HCT116 (cell line): Measurements from ENCODE around the gene APBB1IP. TPM values are rescaled to one million over a fixed set of nuclear protein-coding genes. Genes with fewer than 3 reads are reported as not detected.

Source experiments
- ATAC-seq: fragments of 200-7000 bp; cut with Tn5 transposase; 2 replicates; pipeline ENCODE4 v1.9.1; 2020; ENCODE audit warnings: mild to moderate bottlenecking, moderate library complexity
- BruUV-seq: library from RNA; stranded (reverse); fragments of 400-500 nt; replicated peaks from 2 replicates; lab custom pipeline; 2021; lab: Mats Ljungman, UMichigan
- CTCF ChIA-PET: fragments of 300-600 bp; sonication (Branson Sonifier 250); formaldehyde crosslinking; loops from one replicate; lab custom pipeline; 2021; ENCODE audit warnings: antibody characterized with exemption; lab: Charles Lee
- POLR2A ChIA-PET: fragments of 300-600, 350-600 bp; sonication (Branson Sonifier 250); formaldehyde crosslinking; loops from one replicate; lab custom pipeline; 2021; ENCODE audit warnings: antibody characterized with exemption; lab: Charles Lee
- RAD21 ChIA-PET, 2 experiments: fragments of 300-600 bp; sonication (Branson Sonifier 250); formaldehyde crosslinking; loops; one replicate each; lab custom pipeline; 2023; ENCODE audit warnings: low total read pairs in 2 of 2; ENCODE audit not compliant: uncharacterized antibody in 2 of 2, unreplicated experiment in 2 of 2, low non-redundant PET in 1 of 2; lab: Charles Lee
- DNase-seq: peaks from one replicate; pipeline ENCODE4 v3.0.0-alpha.2; 2010; ENCODE audit warnings: low read depth, low spot score
- H2AFZ ChIP-seq: fragments of 200-600 bp; shearing (Covaris generic), sonication (generic); 2 replicates; pipeline ENCODE4 v1.6.1; 2017; ENCODE audit warnings: low read depth, mixed run types, mixed read lengths, antibody characterized with exemption, low read length; ENCODE audit not compliant: poor library complexity, severe bottlenecking
- H3K27ac ChIP-seq: 2 replicates; pipeline ENCODE4 v1.5.1; 2012; ENCODE audit warnings: low read depth, low read length
- H3K27me3 ChIP-seq: fragments of 200-600 bp; sonication (generic); 2 replicates; pipeline ENCODE4 v1.6.1; 2016; ENCODE audit warnings: mixed run types, low read length, mixed read lengths; ENCODE audit not compliant: insufficient read depth
- H3K36me3 ChIP-seq, 2 experiments: fragments of 200-500 bp in 1 of 2; fragments of 200-600 bp in 1 of 2; sonication (Bioruptor generic) in 1 of 2; sonication (generic) in 1 of 2; 2 replicates each; pipeline versions ENCODE4 v1.5.1 to v1.6.1; 2014 to 2016; ENCODE audit warnings: low read length in 2 of 2, inconsistent platforms in 1 of 2, mixed read lengths in 1 of 2, mixed run types in 1 of 2; ENCODE audit not compliant: insufficient read depth in 2 of 2, control insufficient read depth in 1 of 2
- H3K4me1 ChIP-seq, 2 experiments: fragments of 200-600 bp in 1 of 2; sonication (generic) in 1 of 2; 2 replicates each; pipeline versions ENCODE4 v1.5.1 to v1.6.1; 2012 to 2017; ENCODE audit warnings: low read length in 2 of 2, inconsistent platforms in 1 of 2, mild to moderate bottlenecking in 1 of 2, mixed read lengths in 1 of 2, mixed run types in 1 of 2, moderate library complexity in 1 of 2; ENCODE audit not compliant: insufficient read depth in 2 of 2, control insufficient read depth in 1 of 2
- H3K4me2 ChIP-seq: fragments of 200-600 bp; sonication (generic); 2 replicates; pipeline ENCODE4 v1.6.1; 2017; ENCODE audit warnings: mixed run types, low read length, mixed read lengths
- H3K4me3 ChIP-seq, 2 experiments: fragments of 200-600 bp in 1 of 2; sonication (generic) in 1 of 2; replicated peaks in 1 of 2; 2 replicates each; pipeline ENCODE4 v1.5.1; 2011 to 2016; ENCODE audit warnings: low read length in 2 of 2, control low read depth in 1 of 2, low read depth in 1 of 2, mild to moderate bottlenecking in 1 of 2, mixed read lengths in 1 of 2, mixed run types in 1 of 2
- H3K79me2 ChIP-seq: fragments of 200-600 bp; sonication (generic); 2 replicates; pipeline ENCODE4 v1.6.1; 2017; ENCODE audit warnings: mild to moderate bottlenecking, mixed run types, low read length, moderate library complexity, mixed read lengths; ENCODE audit not compliant: insufficient read depth
- H3K9ac ChIP-seq: fragments of 200-600 bp; sonication (generic); 2 replicates; pipeline ENCODE4 v1.6.1; 2016; ENCODE audit warnings: low read length, mixed read lengths
- H3K9me2 ChIP-seq: fragments of 200-600 bp; sonication (generic), shearing (Covaris generic); 2 replicates; pipeline ENCODE4 v1.6.1; 2017; ENCODE audit warnings: mixed run types, mild to moderate bottlenecking, moderate library complexity; ENCODE audit not compliant: insufficient read depth
- H3K9me3 ChIP-seq, 2 experiments: fragments of 200-500 bp in 1 of 2; fragments of 200-600 bp in 1 of 2; sonication (Bioruptor generic) in 1 of 2; sonication (generic) in 1 of 2; 2 replicates each; pipeline ENCODE4 v1.6.1; 2014 to 2017; ENCODE audit warnings: low read length in 2 of 2, mixed read lengths in 2 of 2, inconsistent platforms in 1 of 2, low read depth in 1 of 2, mild to moderate bottlenecking in 1 of 2, mixed run types in 1 of 2, moderate library complexity in 1 of 2; ENCODE audit not compliant: control insufficient read depth in 1 of 2, insufficient read depth in 1 of 2
- H4K20me1 ChIP-seq: fragments of 200-600 bp; sonication (generic), shearing (Covaris generic); 2 replicates; pipeline ENCODE4 v1.6.1; 2017; ENCODE audit warnings: mixed run types, mild to moderate bottlenecking, moderate library complexity; ENCODE audit not compliant: insufficient read depth
- ATF3 ChIP-seq: IDR thresholded peaks from 2 replicates; pipeline ENCODE4 v1.6.1; 2012
- CEBPB ChIP-seq: IDR thresholded peaks from 2 replicates; pipeline ENCODE4 v1.6.1; 2012; ENCODE audit warnings: low read depth
- CTCF ChIP-seq, 3 experiments: fragments of 200-600 bp in 1 of 3; sonication (generic) in 1 of 3; IDR thresholded peaks in 2 of 3; conservative IDR thresholded peaks in 1 of 3; 2 replicates each; pipeline ENCODE4 v1.5.1; 2012 to 2017; ENCODE audit warnings: low read depth in 2 of 3, low read length in 2 of 3, antibody characterized with exemption in 1 of 3, borderline replicate concordance in 1 of 3, control low read depth in 1 of 3, mild to moderate bottlenecking in 1 of 3, mixed read lengths in 1 of 3, mixed run types in 1 of 3, moderate library complexity in 1 of 3; ENCODE audit not compliant: insufficient read depth in 1 of 3
- EGR1 ChIP-seq: IDR thresholded peaks from 2 replicates; pipeline ENCODE4 v1.6.1; 2012; ENCODE audit warnings: low read depth
- ELF1 ChIP-seq: IDR thresholded peaks from 2 replicates; pipeline ENCODE4 v1.6.1; 2012; ENCODE audit warnings: low read depth, borderline replicate concordance
- EZH2 ChIP-seq: fragments of 200-600 bp; sonication (generic); IDR thresholded peaks from 2 replicates; pipeline ENCODE4 v1.6.1; 2017; ENCODE audit warnings: antibody characterized with exemption, mixed run types
- EZH2phosphoT487 ChIP-seq: fragments of 200-600 bp; IDR thresholded peaks from 2 replicates; pipeline ENCODE4 v1.6.1; 2018; ENCODE audit warnings: antibody characterized with exemption, borderline replicate concordance
- FOSL1 ChIP-seq: IDR thresholded peaks from 2 replicates; pipeline ENCODE4 v1.6.1; 2012; ENCODE audit warnings: low read depth
- JUND ChIP-seq: IDR thresholded peaks from 2 replicates; pipeline ENCODE4 v1.6.1; 2012
- MAX ChIP-seq: IDR thresholded peaks from 2 replicates; pipeline ENCODE4 v1.6.1; 2012
- POLR2A ChIP-seq: IDR thresholded peaks from 2 replicates; pipeline ENCODE4 v1.7.0; 2011; ENCODE audit warnings: borderline replicate concordance; ENCODE audit not compliant: insufficient read depth, insufficient read length; ENCODE audit errors: extremely low read depth
- RAD21 ChIP-seq: IDR thresholded peaks from 2 replicates; pipeline ENCODE4 v1.6.1; 2012; ENCODE audit warnings: low read depth, mild to moderate bottlenecking
- SIN3A ChIP-seq: IDR thresholded peaks from 2 replicates; pipeline ENCODE4 v1.6.1; 2012; ENCODE audit warnings: low read depth
- SP1 ChIP-seq: IDR thresholded peaks from 2 replicates; pipeline ENCODE4 v1.6.1; 2012; ENCODE audit warnings: low read depth
- SRF ChIP-seq: IDR thresholded peaks from 2 replicates; pipeline ENCODE4 v1.6.1; 2012; ENCODE audit warnings: low read depth
- TCF7L2 ChIP-seq: IDR thresholded peaks from 2 replicates; pipeline ENCODE4 v1.7.0; 2011; ENCODE audit warnings: borderline replicate concordance, inconsistent platforms; ENCODE audit not compliant: insufficient read depth, insufficient read length; ENCODE audit errors: extremely low read depth
- ZFX ChIP-seq: fragments of 450-650 bp; IDR thresholded peaks from 2 replicates; pipeline ENCODE4 v1.6.1; 2017
- ZNF274 ChIP-seq: fragments of 200-500 bp; sonication (Bioruptor generic); IDR thresholded peaks from 2 replicates; pipeline ENCODE4 v1.6.1; 2014; ENCODE audit warnings: mild to moderate bottlenecking, low read depth, low read length, inconsistent platforms
- intact Hi-C: fragments of 100-400 bp; cut with micrococcal nuclease; formaldehyde crosslinking; loops from 2 replicates; pipeline ENCODE4 v1.10.0; 2022
- total RNA-seq: library from RNA; stranded (reverse); gene quantifications from one replicate; pipeline ENCODE4 v1.2.1, GENCODE V29; 2021; ENCODE audit not compliant: unreplicated experiment
- TF ChIP-seq, protein P1 (sequence below): IDR thresholded peaks from 2 replicates; pipeline ENCODE4 v1.6.1; 2011; ENCODE audit warnings: mild to moderate bottlenecking, low read length, moderate library complexity; ENCODE audit not compliant: insufficient replicate concordance; ENCODE audit errors: extremely low read depth
- TF ChIP-seq, protein P2 (sequence below): IDR thresholded peaks from 2 replicates; pipeline ENCODE4 v1.6.1; 2012; ENCODE audit warnings: low read depth

APBB1IP gene
- total RNA-seq, 1 experiment from 2014 or later: 0.27 TPM

GRCh38 chr10:26448706-26449435 lies 10.7 kb downstream of the APBB1IP start:
- H3K4me3 ChIP-seq: no peak overlapping the region
- ChIA-PET POLR2A (no interaction called here), CTCF (no interaction called here), RAD21 (no interaction called here)
- no peak for TF ChIP-seq EGR1
- TF ChIP-seq ELF1: no peak
- TF ChIP-seq, protein P1, sequence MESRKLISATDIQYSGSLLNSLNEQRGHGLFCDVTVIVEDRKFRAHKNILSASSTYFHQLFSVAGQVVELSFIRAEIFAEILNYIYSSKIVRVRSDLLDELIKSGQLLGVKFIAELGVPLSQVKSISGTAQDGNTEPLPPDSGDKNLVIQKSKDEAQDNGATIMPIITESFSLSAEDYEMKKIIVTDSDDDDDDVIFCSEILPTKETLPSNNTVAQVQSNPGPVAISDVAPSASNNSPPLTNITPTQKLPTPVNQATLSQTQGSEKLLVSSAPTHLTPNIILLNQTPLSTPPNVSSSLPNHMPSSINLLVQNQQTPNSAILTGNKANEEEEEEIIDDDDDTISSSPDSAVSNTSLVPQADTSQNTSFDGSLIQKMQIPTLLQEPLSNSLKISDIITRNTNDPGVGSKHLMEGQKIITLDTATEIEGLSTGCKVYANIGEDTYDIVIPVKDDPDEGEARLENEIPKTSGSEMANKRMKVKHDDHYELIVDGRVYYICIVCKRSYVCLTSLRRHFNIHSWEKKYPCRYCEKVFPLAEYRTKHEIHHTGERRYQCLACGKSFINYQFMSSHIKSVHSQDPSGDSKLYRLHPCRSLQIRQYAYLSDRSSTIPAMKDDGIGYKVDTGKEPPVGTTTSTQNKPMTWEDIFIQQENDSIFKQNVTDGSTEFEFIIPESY: no peak
- no peak for TF ChIP-seq CTCF (IDR thresholded peaks at IDR 0.05 in 2 of 3, conservative IDR thresholded peaks at IDR 0.05 in 1 of 3; ENCODE audit: borderline replicate concordance in 1 of 3, insufficient read depth in 1 of 3, low read depth in 2 of 3, low read length in 2 of 3)
- TF ChIP-seq MAX: no peak
- no peak for TF ChIP-seq EZH2phosphoT487
- TF ChIP-seq FOSL1: no peak
- TF ChIP-seq RAD21: no peak
- TF ChIP-seq JUND: no peak
- TF ChIP-seq ZNF274: no peak
- no peak for TF ChIP-seq TCF7L2
- no peak for TF ChIP-seq POLR2A
- no peak for TF ChIP-seq ATF3
- TF ChIP-seq CEBPB: no peak
- TF ChIP-seq SRF: no peak
- no peak for TF ChIP-seq ZFX
- TF ChIP-seq, protein P2, sequence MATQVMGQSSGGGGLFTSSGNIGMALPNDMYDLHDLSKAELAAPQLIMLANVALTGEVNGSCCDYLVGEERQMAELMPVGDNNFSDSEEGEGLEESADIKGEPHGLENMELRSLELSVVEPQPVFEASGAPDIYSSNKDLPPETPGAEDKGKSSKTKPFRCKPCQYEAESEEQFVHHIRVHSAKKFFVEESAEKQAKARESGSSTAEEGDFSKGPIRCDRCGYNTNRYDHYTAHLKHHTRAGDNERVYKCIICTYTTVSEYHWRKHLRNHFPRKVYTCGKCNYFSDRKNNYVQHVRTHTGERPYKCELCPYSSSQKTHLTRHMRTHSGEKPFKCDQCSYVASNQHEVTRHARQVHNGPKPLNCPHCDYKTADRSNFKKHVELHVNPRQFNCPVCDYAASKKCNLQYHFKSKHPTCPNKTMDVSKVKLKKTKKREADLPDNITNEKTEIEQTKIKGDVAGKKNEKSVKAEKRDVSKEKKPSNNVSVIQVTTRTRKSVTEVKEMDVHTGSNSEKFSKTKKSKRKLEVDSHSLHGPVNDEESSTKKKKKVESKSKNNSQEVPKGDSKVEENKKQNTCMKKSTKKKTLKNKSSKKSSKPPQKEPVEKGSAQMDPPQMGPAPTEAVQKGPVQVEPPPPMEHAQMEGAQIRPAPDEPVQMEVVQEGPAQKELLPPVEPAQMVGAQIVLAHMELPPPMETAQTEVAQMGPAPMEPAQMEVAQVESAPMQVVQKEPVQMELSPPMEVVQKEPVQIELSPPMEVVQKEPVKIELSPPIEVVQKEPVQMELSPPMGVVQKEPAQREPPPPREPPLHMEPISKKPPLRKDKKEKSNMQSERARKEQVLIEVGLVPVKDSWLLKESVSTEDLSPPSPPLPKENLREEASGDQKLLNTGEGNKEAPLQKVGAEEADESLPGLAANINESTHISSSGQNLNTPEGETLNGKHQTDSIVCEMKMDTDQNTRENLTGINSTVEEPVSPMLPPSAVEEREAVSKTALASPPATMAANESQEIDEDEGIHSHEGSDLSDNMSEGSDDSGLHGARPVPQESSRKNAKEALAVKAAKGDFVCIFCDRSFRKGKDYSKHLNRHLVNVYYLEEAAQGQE: no peak
- no peak for TF ChIP-seq SIN3A
- TF ChIP-seq EZH2: no peak
- TF ChIP-seq SP1: no peak
- H3K4me1 ChIP-seq: no peaks in the 10 kb centered on the region
- no peak overlapping the region for H3K4me2 ChIP-seq
- no peaks in the 10 kb centered on the region for H3K9me2 ChIP-seq
- no peaks in the 10 kb centered on the region for H4K20me1 ChIP-seq
- H3K9ac ChIP-seq: no peak overlapping the region
- H3K36me3 ChIP-seq: no peaks in the 10 kb centered on the region
- no peaks in the 10 kb centered on the region for H3K79me2 ChIP-seq
- no peaks in the 10 kb centered on the region for H3K9me3 ChIP-seq
- ATAC-seq (no peak), DNase-seq (no peak)
- H2AFZ ChIP-seq: no peak overlapping the region
- BruUV-seq: no TSS peak
- H3K27me3 ChIP-seq: no peaks in the 10 kb centered on the region
- intact Hi-C loops: no loop called here
- H3K27ac ChIP-seq: no peak overlapping the region
